ENCODE data around the gene GET3.

GRCh38 chr19:12757544-12758274 lies 20.4 kb downstream of the GET3 start:
- no peak for TF ChIP-seq POLR2A (IDR thresholded peaks at IDR 0.05; ENCODE audit: low read depth, low read length)
- no peak for TF ChIP-seq TAF1 (IDR thresholded peaks at IDR 0.05; ENCODE audit: borderline replicate concordance, low read depth, low read length)
- TF ChIP-seq POLR2AphosphoS5 (IDR thresholded peaks at IDR 0.05; ENCODE audit: low read depth, low read length): no peak

All from GM12892 (cell line).